GM23338 (cell line): Measurements from ENCODE around the gene LYPD5. TPM values are rescaled to one million over a fixed set of nuclear protein-coding genes. Genes with fewer than 3 reads are reported as not detected.

ENCODE experiments used
- ATAC-seq: fragments of 200-7000 bp; cut with Tn5 transposase; 3 replicates; pipeline ENCODE4 v1.9.1; 2020
- DNase-seq: peaks from one replicate; pipeline ENCODE4 v3.0.0-alpha.2; 2015; ENCODE audit warnings: low spot score
- H2AFZ ChIP-seq: fragments of 200-600 bp; sonication (generic); 2 replicates; pipeline ENCODE4 v1.8.0; 2016; ENCODE audit warnings: antibody characterized with exemption, mild to moderate bottlenecking, moderate library complexity
- H3F3A ChIP-seq: fragments of 200-600 bp; sonication (generic); replicated peaks from 2 replicates; pipeline ENCODE4 v1.8.0; 2017; ENCODE audit warnings: antibody characterized with exemption, mixed run types, low read depth
- H3K27ac ChIP-seq: fragments of 200-600 bp; sonication (generic); 2 replicates; pipeline ENCODE4 v1.6.1; 2016; ENCODE audit warnings: low read depth
- H3K27me3 ChIP-seq: fragments of 200-600 bp; sonication (generic); 2 replicates; pipeline ENCODE4 v1.8.0; 2016; ENCODE audit warnings: mild to moderate bottlenecking, mixed run types, moderate library complexity; ENCODE audit not compliant: insufficient read depth
- H3K36me3 ChIP-seq: fragments of 200-600 bp; sonication (generic); 2 replicates; pipeline ENCODE4 v1.8.0; 2016; ENCODE audit warnings: mild to moderate bottlenecking; ENCODE audit not compliant: insufficient read depth
- H3K4me1 ChIP-seq: fragments of 200-600 bp; sonication (generic); 2 replicates; pipeline ENCODE4 v1.8.0; 2016; ENCODE audit warnings: mild to moderate bottlenecking, moderate library complexity; ENCODE audit not compliant: insufficient read depth
- H3K4me2 ChIP-seq: fragments of 200-600 bp; sonication (generic); 2 replicates; pipeline ENCODE4 v1.7.1; 2017; ENCODE audit warnings: mixed run types
- H3K4me3 ChIP-seq: fragments of 200-600 bp; sonication (generic); 2 replicates; pipeline ENCODE4 v1.6.1; 2016; ENCODE audit warnings: mixed run types
- H3K79me2 ChIP-seq: fragments of 200-600 bp; sonication (generic); replicated peaks from 2 replicates; pipeline ENCODE4 v1.8.0; 2017; ENCODE audit warnings: mild to moderate bottlenecking; ENCODE audit not compliant: insufficient read depth
- H3K9me2 ChIP-seq: fragments of 200-600 bp; sonication (generic); 2 replicates; pipeline ENCODE4 v1.8.0; 2017; ENCODE audit not compliant: insufficient read depth
- H4K20me1 ChIP-seq: fragments of 200-600 bp; sonication (generic); replicated peaks from 2 replicates; pipeline ENCODE4 v1.8.0; 2017; ENCODE audit warnings: mild to moderate bottlenecking; ENCODE audit not compliant: insufficient read depth
- H3K27ac Mint-ChIP-seq: 2 replicates; pipeline ENCODE4 v1.8.0; 2020; ENCODE audit warnings: inconsistent platforms, mild to moderate bottlenecking, moderate library complexity, mixed read lengths
- H3K27me3 Mint-ChIP-seq: 3 replicates; pipeline ENCODE4 v1.8.0; 2022; ENCODE audit warnings: low read depth, mild to moderate bottlenecking, moderate library complexity, mixed read lengths, inconsistent platforms; ENCODE audit not compliant: insufficient read depth, poor library complexity
- H3K36me3 Mint-ChIP-seq: 3 replicates; pipeline ENCODE4 v1.8.0; 2021; ENCODE audit warnings: low read depth, mild to moderate bottlenecking, inconsistent platforms, moderate library complexity, mixed read lengths
- H3K4me1 Mint-ChIP-seq: 3 replicates; pipeline ENCODE4 v1.8.0; 2020; ENCODE audit warnings: mild to moderate bottlenecking, inconsistent platforms, mixed read lengths
- H3K4me3 Mint-ChIP-seq: 3 replicates; pipeline ENCODE4 v1.8.0; 2021; ENCODE audit warnings: moderate library complexity, mild to moderate bottlenecking, inconsistent platforms, mixed read lengths
- H3K9me3 Mint-ChIP-seq: 3 replicates; pipeline ENCODE4 v1.8.0; 2020; ENCODE audit warnings: moderate library complexity, mild to moderate bottlenecking, inconsistent platforms, mixed read lengths
- CREB1 ChIP-seq: fragments of 250-450 bp; sonication (Bioruptor Pico); IDR thresholded peaks from 2 replicates; pipeline ENCODE4 v1.5.0; 2020; ENCODE audit warnings: low read depth, mild to moderate bottlenecking, moderate library complexity
- EZH2 ChIP-seq: fragments of 200-600 bp; sonication (generic); IDR thresholded peaks from one replicate; pipeline ENCODE4 v1.8.0; 2017; ENCODE audit warnings: antibody characterized with exemption, mild to moderate bottlenecking, low read depth; ENCODE audit not compliant: unreplicated experiment
- EZH2phosphoT487 ChIP-seq: fragments of 200-600 bp; sonication (generic); IDR thresholded peaks from one replicate; pipeline ENCODE4 v1.8.1; 2018; ENCODE audit warnings: antibody characterized with exemption; ENCODE audit not compliant: unreplicated experiment
- JUNB ChIP-seq: IDR thresholded peaks from one replicate; pipeline ENCODE4 v1.6.1; 2016; ENCODE audit warnings: antibody characterized with exemption; ENCODE audit not compliant: unreplicated experiment
- NANOG ChIP-seq: IDR thresholded peaks from 2 replicates; pipeline ENCODE4 v1.6.1; 2016; ENCODE audit warnings: antibody characterized with exemption, borderline replicate concordance
- POLR2AphosphoS5 ChIP-seq: IDR thresholded peaks from 2 replicates; pipeline ENCODE4 v1.6.1; 2016; ENCODE audit warnings: antibody characterized with exemption, low read depth
- STAT1 ChIP-seq: IDR thresholded peaks from one replicate; pipeline ENCODE4 v1.6.1; 2016; ENCODE audit warnings: antibody characterized with exemption; ENCODE audit not compliant: unreplicated experiment
- ZNF114 ChIP-seq: fragments of 250-450 bp; sonication (Bioruptor Pico); IDR thresholded peaks from 2 replicates; pipeline ENCODE4 v1.5.0; 2020; ENCODE audit warnings: mild to moderate bottlenecking, moderate library complexity
- ZNF331 ChIP-seq: fragments of 250-450 bp; sonication (Bioruptor Pico); IDR thresholded peaks from 2 replicates; pipeline ENCODE4 v1.5.0; 2020; ENCODE audit warnings: low read depth, mild to moderate bottlenecking, moderate library complexity
- polyA plus RNA-seq: library from polyadenylated mRNA; unstranded; fragments of >200 nt; fragmentation: Nextera tagmentation; extraction: Ambion mirVana; gene quantifications from 2 replicates; pipeline ENCODE4 v1.2.1, GENCODE V29; 2016
- total RNA-seq: library from RNA; depleted of rRNA; stranded (reverse); fragments of >200 nt; shearing (Covaris generic); gene quantifications from 2 replicates; pipeline ENCODE4 v1.2.3, GENCODE V29; 2014
- TF ChIP-seq, protein P1 (sequence below): IDR thresholded peaks from 2 replicates; pipeline ENCODE4 v1.6.1; 2016; ENCODE audit warnings: antibody characterized with exemption
- TF ChIP-seq, protein P2 (sequence below): fragments of 250-450 bp; sonication (Bioruptor Pico); IDR thresholded peaks from 2 replicates; pipeline ENCODE4 v1.5.0; 2020; ENCODE audit warnings: mild to moderate bottlenecking, moderate library complexity
- TF ChIP-seq, protein P3 (sequence below): IDR thresholded peaks from one replicate; pipeline ENCODE4 v1.6.1; 2018; ENCODE audit warnings: antibody characterized with exemption; ENCODE audit not compliant: unreplicated experiment

Gene LYPD5
- total and polyA plus RNA-seq, 2 experiments from 2014 or later = 1.1 to 1.5 TPM

DNA sequence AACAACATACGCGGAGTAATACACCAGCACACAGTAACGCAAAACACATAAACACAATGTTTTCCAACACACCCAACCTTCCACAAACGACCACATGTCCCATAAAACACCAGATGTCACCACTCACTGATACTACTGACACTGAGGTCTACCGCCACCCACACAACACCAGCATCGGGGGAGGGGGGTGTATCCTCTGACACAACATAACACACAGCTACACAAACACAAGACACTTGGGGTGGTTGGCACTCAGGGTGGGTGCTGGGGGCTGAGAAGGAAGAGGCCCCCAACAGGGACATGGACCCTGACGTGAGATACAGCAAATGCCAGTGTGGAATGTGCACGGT, 20.0 kb downstream of the LYPD5 start:
- H4K20me1 ChIP-seq = no peaks in the 10 kb centered on the region
- DNase-seq = no peak
- H3F3A ChIP-seq = no peaks in the 10 kb centered on the region
- H3K27me3 ChIP-seq = no peaks in the 10 kb centered on the region
- H3K27me3 Mint-ChIP-seq = peaks cover 16% of the 10 kb centered on the region
- no peaks in the 10 kb centered on the region for H3K36me3 ChIP-seq
- TF ChIP-seq JUNB = no peak
- TF ChIP-seq EZH2 = no peak
- TF ChIP-seq, protein P1, sequence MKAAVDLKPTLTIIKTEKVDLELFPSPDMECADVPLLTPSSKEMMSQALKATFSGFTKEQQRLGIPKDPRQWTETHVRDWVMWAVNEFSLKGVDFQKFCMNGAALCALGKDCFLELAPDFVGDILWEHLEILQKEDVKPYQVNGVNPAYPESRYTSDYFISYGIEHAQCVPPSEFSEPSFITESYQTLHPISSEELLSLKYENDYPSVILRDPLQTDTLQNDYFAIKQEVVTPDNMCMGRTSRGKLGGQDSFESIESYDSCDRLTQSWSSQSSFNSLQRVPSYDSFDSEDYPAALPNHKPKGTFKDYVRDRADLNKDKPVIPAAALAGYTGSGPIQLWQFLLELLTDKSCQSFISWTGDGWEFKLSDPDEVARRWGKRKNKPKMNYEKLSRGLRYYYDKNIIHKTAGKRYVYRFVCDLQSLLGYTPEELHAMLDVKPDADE = no peak
- no peak for TF ChIP-seq POLR2AphosphoS5
- TF ChIP-seq ZNF114 = no peak
- TF ChIP-seq, protein P2, sequence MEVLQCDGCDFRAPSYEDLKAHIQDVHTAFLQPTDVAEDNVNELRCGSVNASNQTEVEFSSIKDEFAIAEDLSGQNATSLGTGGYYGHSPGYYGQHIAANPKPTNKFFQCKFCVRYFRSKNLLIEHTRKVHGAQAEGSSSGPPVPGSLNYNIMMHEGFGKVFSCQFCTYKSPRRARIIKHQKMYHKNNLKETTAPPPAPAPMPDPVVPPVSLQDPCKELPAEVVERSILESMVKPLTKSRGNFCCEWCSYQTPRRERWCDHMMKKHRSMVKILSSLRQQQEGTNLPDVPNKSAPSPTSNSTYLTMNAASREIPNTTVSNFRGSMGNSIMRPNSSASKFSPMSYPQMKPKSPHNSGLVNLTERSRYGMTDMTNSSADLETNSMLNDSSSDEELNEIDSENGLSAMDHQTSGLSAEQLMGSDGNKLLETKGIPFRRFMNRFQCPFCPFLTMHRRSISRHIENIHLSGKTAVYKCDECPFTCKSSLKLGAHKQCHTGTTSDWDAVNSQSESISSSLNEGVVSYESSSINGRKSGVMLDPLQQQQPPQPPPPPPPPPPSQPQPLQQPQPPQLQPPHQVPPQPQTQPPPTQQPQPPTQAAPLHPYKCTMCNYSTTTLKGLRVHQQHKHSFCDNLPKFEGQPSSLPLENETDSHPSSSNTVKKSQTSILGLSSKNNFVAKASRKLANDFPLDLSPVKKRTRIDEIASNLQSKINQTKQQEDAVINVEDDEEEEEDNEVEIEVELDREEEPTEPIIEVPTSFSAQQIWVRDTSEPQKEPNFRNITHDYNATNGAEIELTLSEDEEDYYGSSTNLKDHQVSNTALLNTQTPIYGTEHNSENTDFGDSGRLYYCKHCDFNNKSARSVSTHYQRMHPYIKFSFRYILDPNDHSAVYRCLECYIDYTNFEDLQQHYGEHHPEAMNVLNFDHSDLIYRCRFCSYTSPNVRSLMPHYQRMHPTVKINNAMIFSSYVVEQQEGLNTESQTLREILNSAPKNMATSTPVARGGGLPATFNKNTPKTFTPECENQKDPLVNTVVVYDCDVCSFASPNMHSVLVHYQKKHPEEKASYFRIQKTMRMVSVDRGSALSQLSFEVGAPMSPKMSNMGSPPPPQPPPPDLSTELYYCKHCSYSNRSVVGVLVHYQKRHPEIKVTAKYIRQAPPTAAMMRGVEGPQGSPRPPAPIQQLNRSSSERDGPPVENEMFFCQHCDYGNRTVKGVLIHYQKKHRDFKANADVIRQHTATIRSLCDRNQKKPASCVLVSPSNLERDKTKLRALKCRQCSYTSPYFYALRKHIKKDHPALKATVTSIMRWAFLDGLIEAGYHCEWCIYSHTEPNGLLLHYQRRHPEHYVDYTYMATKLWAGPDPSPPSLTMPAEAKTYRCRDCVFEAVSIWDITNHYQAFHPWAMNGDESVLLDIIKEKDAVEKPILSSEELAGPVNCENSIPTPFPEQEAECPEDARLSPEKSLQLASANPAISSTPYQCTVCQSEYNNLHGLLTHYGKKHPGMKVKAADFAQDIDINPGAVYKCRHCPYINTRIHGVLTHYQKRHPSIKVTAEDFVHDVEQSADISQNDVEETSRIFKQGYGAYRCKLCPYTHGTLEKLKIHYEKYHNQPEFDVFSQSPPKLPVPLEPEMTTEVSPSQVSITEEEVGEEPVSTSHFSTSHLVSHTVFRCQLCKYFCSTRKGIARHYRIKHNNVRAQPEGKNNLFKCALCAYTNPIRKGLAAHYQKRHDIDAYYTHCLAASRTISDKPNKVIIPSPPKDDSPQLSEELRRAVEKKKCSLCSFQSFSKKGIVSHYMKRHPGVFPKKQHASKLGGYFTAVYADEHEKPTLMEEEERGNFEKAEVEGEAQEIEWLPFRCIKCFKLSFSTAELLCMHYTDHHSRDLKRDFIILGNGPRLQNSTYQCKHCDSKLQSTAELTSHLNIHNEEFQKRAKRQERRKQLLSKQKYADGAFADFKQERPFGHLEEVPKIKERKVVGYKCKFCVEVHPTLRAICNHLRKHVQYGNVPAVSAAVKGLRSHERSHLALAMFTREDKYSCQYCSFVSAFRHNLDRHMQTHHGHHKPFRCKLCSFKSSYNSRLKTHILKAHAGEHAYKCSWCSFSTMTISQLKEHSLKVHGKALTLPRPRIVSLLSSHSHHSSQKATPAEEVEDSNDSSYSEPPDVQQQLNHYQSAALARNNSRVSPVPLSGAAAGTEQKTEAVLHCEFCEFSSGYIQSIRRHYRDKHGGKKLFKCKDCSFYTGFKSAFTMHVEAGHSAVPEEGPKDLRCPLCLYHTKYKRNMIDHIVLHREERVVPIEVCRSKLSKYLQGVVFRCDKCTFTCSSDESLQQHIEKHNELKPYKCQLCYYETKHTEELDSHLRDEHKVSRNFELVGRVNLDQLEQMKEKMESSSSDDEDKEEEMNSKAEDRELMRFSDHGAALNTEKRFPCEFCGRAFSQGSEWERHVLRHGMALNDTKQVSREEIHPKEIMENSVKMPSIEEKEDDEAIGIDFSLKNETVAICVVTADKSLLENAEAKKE (CRISPR knock-in tag) = no peak
- no peak for TF ChIP-seq STAT1
- TF ChIP-seq EZH2phosphoT487 = no peak
- TF ChIP-seq NANOG = no peak
- no peak for TF ChIP-seq CREB1
- TF ChIP-seq, protein P3, sequence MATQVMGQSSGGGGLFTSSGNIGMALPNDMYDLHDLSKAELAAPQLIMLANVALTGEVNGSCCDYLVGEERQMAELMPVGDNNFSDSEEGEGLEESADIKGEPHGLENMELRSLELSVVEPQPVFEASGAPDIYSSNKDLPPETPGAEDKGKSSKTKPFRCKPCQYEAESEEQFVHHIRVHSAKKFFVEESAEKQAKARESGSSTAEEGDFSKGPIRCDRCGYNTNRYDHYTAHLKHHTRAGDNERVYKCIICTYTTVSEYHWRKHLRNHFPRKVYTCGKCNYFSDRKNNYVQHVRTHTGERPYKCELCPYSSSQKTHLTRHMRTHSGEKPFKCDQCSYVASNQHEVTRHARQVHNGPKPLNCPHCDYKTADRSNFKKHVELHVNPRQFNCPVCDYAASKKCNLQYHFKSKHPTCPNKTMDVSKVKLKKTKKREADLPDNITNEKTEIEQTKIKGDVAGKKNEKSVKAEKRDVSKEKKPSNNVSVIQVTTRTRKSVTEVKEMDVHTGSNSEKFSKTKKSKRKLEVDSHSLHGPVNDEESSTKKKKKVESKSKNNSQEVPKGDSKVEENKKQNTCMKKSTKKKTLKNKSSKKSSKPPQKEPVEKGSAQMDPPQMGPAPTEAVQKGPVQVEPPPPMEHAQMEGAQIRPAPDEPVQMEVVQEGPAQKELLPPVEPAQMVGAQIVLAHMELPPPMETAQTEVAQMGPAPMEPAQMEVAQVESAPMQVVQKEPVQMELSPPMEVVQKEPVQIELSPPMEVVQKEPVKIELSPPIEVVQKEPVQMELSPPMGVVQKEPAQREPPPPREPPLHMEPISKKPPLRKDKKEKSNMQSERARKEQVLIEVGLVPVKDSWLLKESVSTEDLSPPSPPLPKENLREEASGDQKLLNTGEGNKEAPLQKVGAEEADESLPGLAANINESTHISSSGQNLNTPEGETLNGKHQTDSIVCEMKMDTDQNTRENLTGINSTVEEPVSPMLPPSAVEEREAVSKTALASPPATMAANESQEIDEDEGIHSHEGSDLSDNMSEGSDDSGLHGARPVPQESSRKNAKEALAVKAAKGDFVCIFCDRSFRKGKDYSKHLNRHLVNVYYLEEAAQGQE = no peak
- no peak for TF ChIP-seq ZNF331 (CRISPR knock-in tag)
- no peak overlapping the region for H2AFZ ChIP-seq
- H3K9me2 ChIP-seq = no peaks in the 10 kb centered on the region
- H3K4me1 ChIP-seq = peaks cover 20% of the 10 kb centered on the region
- H3K4me1 Mint-ChIP-seq = peaks cover 32% of the 10 kb centered on the region
- no peak overlapping the region for H3K27ac ChIP-seq
- H3K79me2 ChIP-seq = no peaks in the 10 kb centered on the region
- H3K9me3 Mint-ChIP-seq = no peaks in the 10 kb centered on the region; the same call in 2 of the 3 replicates
- no peak overlapping the region for H3K4me3 Mint-ChIP-seq
- H3K36me3 Mint-ChIP-seq = no peaks in the 10 kb centered on the region
- ATAC-seq = no peak
- H3K4me2 ChIP-seq = no peak overlapping the region
- H3K27ac Mint-ChIP-seq = no peak overlapping the region
- no peak overlapping the region for H3K4me3 ChIP-seq
